Measurements from ENCODE around the gene MIAT. TPM values are rescaled to one million over a fixed set of nuclear protein-coding genes. Genes with fewer than 3 reads are reported as not detected.

Gene MIAT
- total RNA-seq, 4 donors from 2014 or later, result 0.05 to 1.1 (median 0.41) TPM

GRCh38 chr22:26623984-26624383, 33.4 kb upstream of the MIAT start:
- 88 to 89% methylated on average over 1 of the region's 1 CpG for WGBS, 2 donors (ENCODE audit: low coverage in 1 of 2)
- ATAC-seq, result no peak
- H3K27ac ChIP-seq, result no peak overlapping the region

GRCh38 chr22:26624803-26625202, 32.6 kb upstream of the MIAT start:
- Histone ChIP-seq H3K27me3 (peaks cover 13% of the 10 kb centered on the region), H3K9me3 (no peaks in the 10 kb centered on the region), H3K4me1 (no peaks in the 10 kb centered on the region), H3K27ac (no peak overlapping the region), H3K4me3 (no peak overlapping the region), H3K36me3 (no peaks in the 10 kb centered on the region)
- WGBS, 2 donors (ENCODE audit: low coverage in 1 of 2), result 64 to 75% methylated on average over 7 to 9 of the region's 12 CpGs
- no peak for ATAC-seq
- TF ChIP-seq POLR2A (IDR thresholded peaks at IDR 0.05) (no peak), POLR2AphosphoS5 (IDR thresholded peaks at IDR 0.05) (no peak), EP300 (IDR thresholded peaks at IDR 0.05) (no peak), CTCF (IDR thresholded peaks at IDR 0.05) (no peak)

More at GRCh38 chr22:26623984-26624383, 33.4 kb upstream of the MIAT start:
- H3K4me1 ChIP-seq, result no peaks in the 10 kb centered on the region
- no peaks in the 10 kb centered on the region for H3K9me3 ChIP-seq
- H3K27me3 ChIP-seq, result peaks cover 20% of the 10 kb centered on the region
- no peak overlapping the region for H3K4me3 ChIP-seq
- H3K36me3 ChIP-seq, result no peaks in the 10 kb centered on the region
- TF ChIP-seq POLR2AphosphoS5 (IDR thresholded peaks at IDR 0.05), result no peak
- no peak for TF ChIP-seq POLR2A (IDR thresholded peaks at IDR 0.05)
- TF ChIP-seq EP300 (IDR thresholded peaks at IDR 0.05), result no peak
- no peak for TF ChIP-seq CTCF (IDR thresholded peaks at IDR 0.05)

- no peak overlapping the region for H3K4me3 ChIP-seq
- H3K9me3 ChIP-seq, result peaks cover 0 to 9% (median 0%) of the 10 kb centered on the region in 3 donors
- H3K27ac ChIP-seq, result no peak overlapping the region
- WGBS, 2 donors (ENCODE audit: low coverage in 1 of 2), result 82 to 88% methylated on average over 12 to 14 of the region's 18 CpGs
- no peaks in the 10 kb centered on the region for H3K36me3 ChIP-seq
- H3K4me1 ChIP-seq, result no peaks in the 10 kb centered on the region
- ATAC-seq, result no peak
- TF ChIP-seq POLR2A (IDR thresholded peaks at IDR 0.05) (no peak), CTCF (IDR thresholded peaks at IDR 0.05) (no peak), POLR2AphosphoS5 (IDR thresholded peaks at IDR 0.05) (no peak), EP300 (IDR thresholded peaks at IDR 0.05) (no peak)
- peaks cover 23% of the 10 kb centered on the region for H3K27me3 ChIP-seq
Observed at GRCh38 chr22:26629988-26630761, 27.2 kb upstream of the MIAT start.

- no peak overlapping the region for H3K4me3 ChIP-seq
- H3K4me1 ChIP-seq, result no peaks in the 10 kb centered on the region
- TF ChIP-seq EP300 (IDR thresholded peaks at IDR 0.05) (no peak), POLR2A (IDR thresholded peaks at IDR 0.05) (no peak), CTCF (IDR thresholded peaks at IDR 0.05) (no peak), POLR2AphosphoS5 (IDR thresholded peaks at IDR 0.05) (no peak)
- no peak for ATAC-seq
- H3K27me3 ChIP-seq, result peaks cover 27% of the 10 kb centered on the region
- 85 to 97% methylated on average over 3 to 4 of the region's 4 CpGs for WGBS, 2 donors (ENCODE audit: low coverage in 1 of 2)
- H3K36me3 ChIP-seq, result no peaks in the 10 kb centered on the region
- H3K27ac ChIP-seq, result no peak overlapping the region
- H3K9me3 ChIP-seq, result peaks cover 0 to 9% (median 0%) of the 10 kb centered on the region in 3 donors
Observed at GRCh38 chr22:26631282-26631681, 26.1 kb upstream of the MIAT start.

All from gastroesophageal sphincter (tissue), 4 donors.